IPS DF 6.9 (cell line): Measurements from ENCODE around the gene HHAT.
"Not testable (repeated sequence)": the region's sequence is repeated elsewhere in the genome, so short reads cannot be mapped to it uniquely, and the experiment has no call there.

Source experiments
- DNase-seq: peaks from one replicate; pipeline ENCODE4 v3.0.0-alpha.2; 2013; ENCODE audit warnings: low read depth, low spot score
- H3K27ac ChIP-seq: one replicate; pipeline ENCODE4 v1.5.1; 2013; ENCODE audit warnings: low read length, control low read depth
- H3K27me3 ChIP-seq: 2 replicates; pipeline ENCODE4 v1.6.1; 2013; ENCODE audit warnings: mild to moderate bottlenecking, low read length; ENCODE audit not compliant: control insufficient read depth, insufficient read depth
- H3K36me3 ChIP-seq: 2 replicates; pipeline ENCODE4 v1.6.1; 2013; ENCODE audit warnings: low read length; ENCODE audit not compliant: control insufficient read depth, insufficient read depth
- H3K4me1 ChIP-seq: 2 replicates; pipeline ENCODE4 v1.6.1; 2013; ENCODE audit warnings: low read length; ENCODE audit not compliant: control insufficient read depth, insufficient read depth
- H3K4me3 ChIP-seq: 2 replicates; pipeline ENCODE4 v1.5.1; 2013; ENCODE audit warnings: mild to moderate bottlenecking, low read length
- H3K9me3 ChIP-seq: 2 replicates; pipeline ENCODE4 v1.6.1; 2013; ENCODE audit warnings: low read length, inconsistent platforms; ENCODE audit not compliant: control insufficient read depth, insufficient read depth
- WGBS: extraction: QIAGEN DNeasy Blood & Tissue Kit; methylation state at CpG from one replicate; pipeline ENCODE4 v1.1.7; 2013; ENCODE audit warnings: mixed read lengths, missing lambda C conversion rate; ENCODE audit not compliant: insufficient read length, insufficient coverage; 5-methylcytosine and 5-hydroxymethylcytosine counted together

Gene HHAT

DNA sequence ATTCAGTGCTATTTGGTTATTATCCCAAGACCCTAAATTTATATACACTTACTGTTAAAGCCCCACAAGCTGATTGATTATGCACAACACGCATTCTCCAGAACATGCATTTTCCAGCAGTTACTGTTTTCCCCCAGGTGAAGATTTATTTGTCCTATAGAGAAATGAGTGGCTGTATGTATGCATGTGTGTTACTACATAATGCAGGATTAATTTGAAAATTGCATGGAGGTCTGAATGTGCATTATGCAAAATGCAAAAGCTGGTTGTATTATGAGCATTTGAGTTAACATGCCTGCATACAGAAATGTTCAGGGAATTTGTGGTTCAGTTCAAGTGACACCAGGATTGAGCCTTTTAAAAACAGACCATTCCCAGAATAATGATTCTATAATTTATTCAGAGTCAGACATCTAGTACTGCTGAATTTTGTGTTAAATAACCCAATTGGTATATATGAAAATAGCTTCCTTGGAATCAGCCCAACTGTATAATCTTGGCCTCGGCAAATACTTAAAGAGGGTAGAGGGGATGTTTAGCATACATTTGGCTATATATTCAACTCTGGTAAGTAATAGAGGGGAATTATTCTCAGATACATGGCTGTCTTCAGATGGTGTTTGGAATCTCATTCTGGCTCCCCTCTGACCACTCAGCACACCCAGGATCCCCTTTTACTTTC is 320.0 kb downstream of the HHAT start:
- no peak overlapping the region for H3K27ac ChIP-seq
- H3K4me3 ChIP-seq = no peak overlapping the region
- no CpG with 5 or more reads among the region's 2 CpGs for WGBS
- DNase-seq = no peak
- H3K27me3 ChIP-seq = no peaks in the 10 kb centered on the region
- H3K4me1 ChIP-seq = no peaks in the 10 kb centered on the region
- no peaks in the 10 kb centered on the region for H3K9me3 ChIP-seq
- no peaks in the 10 kb centered on the region for H3K36me3 ChIP-seq

DNA sequence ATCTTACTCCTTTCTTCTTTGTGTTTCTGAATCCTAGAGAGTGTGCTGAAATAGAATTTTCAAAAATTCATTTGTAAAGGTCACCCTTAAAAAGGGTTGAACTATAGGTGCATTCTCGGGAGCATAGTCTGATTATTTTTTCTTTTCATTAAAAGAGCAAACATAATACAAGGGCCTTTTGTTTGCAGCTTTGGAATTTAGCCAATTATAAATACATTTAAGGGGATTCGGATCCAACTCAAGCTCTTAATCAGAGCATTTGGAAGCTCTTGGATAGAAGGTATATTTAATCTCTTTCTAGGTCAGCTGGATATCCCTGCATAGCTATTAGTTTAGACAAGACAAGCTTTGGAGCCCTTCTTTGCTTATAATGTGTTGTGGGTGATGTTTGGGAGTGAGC is 321.7 kb downstream of the HHAT start:
- Histone ChIP-seq H3K27ac (no peak overlapping the region), H3K4me1 (no peaks in the 10 kb centered on the region), H3K4me3 (no peak overlapping the region), H3K27me3 (no peaks in the 10 kb centered on the region), H3K36me3 (no peaks in the 10 kb centered on the region), H3K9me3 (no peaks in the 10 kb centered on the region)
- no peak for DNase-seq
- no CpG with 5 or more reads among the region's 2 CpGs for WGBS

DNA sequence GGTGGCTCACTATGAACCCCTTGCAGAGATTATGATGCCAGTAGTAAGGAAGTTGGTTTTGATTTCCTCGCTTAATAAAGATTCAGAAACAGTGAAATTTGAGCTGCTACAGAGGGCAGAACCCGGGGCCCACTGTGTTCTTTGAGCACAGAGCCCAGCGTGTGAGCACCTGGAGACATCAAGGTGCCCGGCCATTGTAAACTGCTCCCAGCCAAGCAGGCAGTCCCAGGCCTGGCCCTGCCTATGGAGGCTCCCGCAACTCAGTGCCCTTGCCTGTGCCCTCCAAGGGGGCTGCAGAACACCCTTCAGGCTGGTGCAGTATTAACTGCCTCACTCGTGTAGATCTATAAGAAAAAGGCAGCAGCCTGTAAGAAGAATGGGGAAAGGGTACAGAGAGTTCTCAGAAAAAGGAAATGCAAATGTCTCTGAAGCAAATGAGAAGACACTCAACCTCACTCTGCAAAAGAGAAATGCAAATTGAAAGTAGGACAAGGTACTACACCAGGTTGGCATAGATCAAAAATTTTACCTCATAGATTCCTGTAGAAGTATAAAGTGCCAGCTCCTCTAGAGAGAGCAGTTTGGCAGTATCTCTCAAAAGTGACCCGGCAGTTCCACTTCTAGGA is 323.7 kb downstream of the HHAT start:
- DNase-seq = no peak
- no peaks in the 10 kb centered on the region for H3K27me3 ChIP-seq
- no peak overlapping the region for H3K4me3 ChIP-seq
- H3K4me1 ChIP-seq = no peaks in the 10 kb centered on the region
- WGBS = no CpG with 5 or more reads among the region's 7 CpGs
- no peaks in the 10 kb centered on the region for H3K36me3 ChIP-seq
- H3K9me3 ChIP-seq = no peaks in the 10 kb centered on the region
- H3K27ac ChIP-seq = no peak overlapping the region

DNA sequence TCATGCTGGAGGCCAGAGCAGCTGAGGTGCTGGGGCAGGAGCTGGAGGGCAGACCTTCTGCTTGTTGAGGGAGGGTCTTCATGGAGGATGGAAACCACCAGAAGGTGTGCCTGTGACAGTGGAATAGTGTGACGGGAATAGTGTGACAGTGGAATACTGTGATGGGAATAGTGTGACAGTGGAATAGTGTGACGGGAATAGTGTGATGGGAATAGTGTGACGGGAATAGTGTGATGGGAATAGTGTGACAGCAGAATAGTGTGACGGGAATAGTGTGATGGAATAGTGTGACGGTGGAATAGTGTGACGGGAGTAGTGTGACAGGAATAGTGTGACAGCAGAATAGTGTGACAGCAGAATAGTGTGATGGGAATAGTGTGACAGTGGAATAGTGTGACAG is 325.1 kb downstream of the HHAT start:
- H3K4me1 ChIP-seq = no peaks in the 10 kb centered on the region
- H3K4me3 ChIP-seq = no peak overlapping the region
- no peaks in the 10 kb centered on the region for H3K36me3 ChIP-seq
- no peak for DNase-seq
- 81% methylated on average over 6 of the region's 6 CpGs for WGBS
- no peaks in the 10 kb centered on the region for H3K27me3 ChIP-seq
- no peaks in the 10 kb centered on the region for H3K9me3 ChIP-seq
- no peak overlapping the region for H3K27ac ChIP-seq

DNA sequence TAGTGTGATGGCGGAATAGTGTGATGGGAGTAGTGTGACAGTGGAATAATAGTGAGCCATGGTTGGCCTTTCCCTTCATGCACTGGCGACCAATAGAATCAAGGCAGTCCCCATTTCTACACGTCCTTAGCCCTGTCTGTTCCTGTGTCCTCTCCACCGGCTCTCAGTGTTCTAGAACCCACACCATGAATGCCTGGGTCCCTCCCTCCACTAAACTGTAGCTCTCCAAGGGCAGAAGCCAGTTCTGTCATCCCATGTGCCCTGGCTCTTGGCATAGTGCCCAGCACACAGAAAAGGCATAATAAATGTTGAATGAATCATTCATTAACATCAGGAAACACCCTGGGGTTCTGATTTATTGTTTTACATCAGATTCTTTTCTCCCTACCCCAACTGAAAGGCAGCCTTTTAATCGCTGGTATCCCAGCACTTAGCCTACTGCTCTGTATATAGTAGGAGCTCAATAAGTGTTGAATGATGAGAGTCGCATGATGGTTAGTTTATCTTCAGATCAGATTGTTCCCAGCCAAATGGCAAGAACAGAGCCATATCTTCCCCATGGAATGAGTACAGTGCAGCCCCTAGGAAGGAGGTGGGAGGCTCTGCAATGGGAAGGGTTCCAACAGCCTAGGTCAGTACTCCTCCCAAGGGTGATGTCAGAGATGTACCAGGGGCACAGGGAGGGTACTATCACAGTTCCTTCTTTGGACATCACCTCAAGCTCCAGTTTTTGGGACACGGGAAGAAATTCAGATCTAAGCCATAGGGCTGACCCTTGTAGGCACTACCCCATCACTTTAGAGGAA is 325.7 kb downstream of the HHAT start:
- Histone ChIP-seq H3K27me3 (no peaks in the 10 kb centered on the region), H3K4me1 (no peaks in the 10 kb centered on the region), H3K36me3 (no peaks in the 10 kb centered on the region), H3K9me3 (no peaks in the 10 kb centered on the region), H3K4me3 (no peak overlapping the region), H3K27ac (no peak overlapping the region)
- 86% methylated on average over 1 of the region's 7 CpGs for WGBS
- DNase-seq = no peak

DNA sequence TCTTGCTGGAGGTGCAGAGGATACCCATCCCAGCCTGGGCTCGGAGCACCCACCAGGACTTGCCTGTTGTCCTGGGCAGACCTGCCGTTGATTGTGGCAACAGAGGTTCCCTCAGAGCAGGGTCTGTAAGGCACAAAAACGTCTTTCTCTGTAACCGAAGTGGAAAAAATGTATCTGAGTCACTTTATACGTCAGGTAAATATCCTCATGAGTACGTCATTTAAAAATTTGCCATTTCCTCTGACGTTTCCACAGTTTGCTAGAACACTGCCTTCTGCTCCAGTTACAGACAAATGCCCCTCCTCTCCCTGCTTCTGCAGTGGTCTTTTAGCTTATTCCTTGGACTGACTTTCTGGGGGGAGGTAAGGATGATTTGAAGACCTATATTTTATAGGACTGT is 326.8 kb downstream of the HHAT start:
- DNase-seq = no peak
- no peaks in the 10 kb centered on the region for H3K4me1 ChIP-seq
- no peaks in the 10 kb centered on the region for H3K27me3 ChIP-seq
- WGBS = no CpG with 5 or more reads among the region's 7 CpGs
- no peaks in the 10 kb centered on the region for H3K36me3 ChIP-seq
- no peak overlapping the region for H3K27ac ChIP-seq
- no peak overlapping the region for H3K4me3 ChIP-seq
- no peaks in the 10 kb centered on the region for H3K9me3 ChIP-seq

DNA sequence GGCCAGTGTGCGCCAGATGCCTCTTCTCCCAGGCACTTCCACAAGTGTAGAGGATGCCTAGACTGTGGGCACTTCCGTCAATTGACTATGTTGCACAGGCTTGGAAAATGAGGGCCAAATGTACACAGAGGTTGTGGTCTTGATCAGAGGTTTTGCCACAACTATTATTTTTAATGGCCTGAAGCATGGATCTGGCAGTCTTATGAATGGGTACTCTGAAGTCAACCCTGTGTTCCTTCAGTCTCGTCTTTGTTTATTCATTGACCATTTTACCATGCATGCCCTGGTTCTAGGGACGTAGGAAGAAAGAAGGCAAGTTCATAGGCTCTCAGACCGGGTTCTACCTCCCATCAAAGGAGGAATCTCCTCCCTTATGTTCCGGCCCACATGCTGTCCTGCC is 329.1 kb downstream of the HHAT start:
- Histone ChIP-seq H3K4me3 (no peak overlapping the region), H3K27me3 (no peaks in the 10 kb centered on the region), H3K4me1 (no peaks in the 10 kb centered on the region), H3K36me3 (no peaks in the 10 kb centered on the region), H3K27ac (no peak overlapping the region), H3K9me3 (no peaks in the 10 kb centered on the region)
- DNase-seq = no peak
- WGBS = no CpG with 5 or more reads among the region's 6 CpGs

DNA sequence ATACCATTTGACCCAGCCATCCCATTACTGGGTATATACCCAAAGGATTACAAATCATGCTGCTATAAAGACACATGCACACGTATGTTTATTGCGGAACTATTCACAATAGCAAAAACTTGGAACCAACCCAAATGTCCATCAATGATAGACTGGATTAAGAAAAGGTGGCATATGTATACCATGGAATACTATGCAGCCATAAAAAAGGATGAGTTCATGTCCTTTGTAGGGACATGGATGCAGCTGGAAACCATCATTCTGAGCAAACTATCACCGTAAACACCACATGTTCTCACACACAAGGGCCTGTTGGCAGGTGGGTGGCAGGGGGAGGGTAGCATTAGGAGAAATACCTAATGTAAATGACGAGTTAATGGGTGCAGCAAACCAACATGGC is 332.8 kb downstream of the HHAT start:
- H3K4me3 ChIP-seq, H3K36me3 ChIP-seq, H3K27me3 ChIP-seq, H3K4me1 ChIP-seq, DNase-seq, H3K9me3 ChIP-seq, H3K27ac ChIP-seq: not testable (repeated sequence)
- WGBS = no CpG with 5 or more reads among the region's 4 CpGs

DNA sequence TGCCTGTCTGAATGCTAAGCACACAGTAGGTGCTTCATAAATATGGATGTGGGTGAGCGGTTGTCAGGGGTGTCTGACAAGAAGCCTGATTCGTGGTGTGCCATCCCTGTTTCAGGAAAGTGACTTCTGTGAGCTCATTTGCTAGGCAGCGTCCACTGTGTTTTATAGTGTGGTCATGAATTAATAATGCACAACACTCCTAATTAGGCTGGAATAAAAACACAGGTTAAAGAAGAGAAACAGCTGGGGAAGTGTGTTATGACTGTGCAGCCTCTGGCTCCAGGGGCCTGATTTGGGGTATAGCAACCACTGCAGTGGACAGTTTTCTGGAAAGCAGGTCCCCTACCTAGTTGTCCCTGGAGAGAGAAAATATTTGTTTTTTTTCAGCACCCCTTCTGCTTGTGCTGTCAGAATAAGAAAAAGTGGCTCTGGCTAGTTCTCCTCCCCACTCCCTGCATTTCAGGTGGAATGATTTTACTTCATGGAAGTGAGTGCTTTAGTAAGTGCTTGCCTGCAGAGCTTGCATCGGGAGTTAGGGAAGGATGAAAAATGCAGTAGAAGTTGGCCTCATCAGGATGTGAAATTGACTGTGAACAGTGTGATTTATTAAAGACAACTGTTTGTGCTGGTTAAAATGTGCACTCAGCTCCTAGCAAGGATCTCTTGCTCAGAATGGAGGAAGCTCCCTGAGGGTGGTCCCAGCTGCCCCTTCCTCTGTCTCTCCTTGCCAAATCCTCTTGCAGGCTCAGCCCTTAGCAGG is 333.8 kb downstream of the HHAT start:
- WGBS = no CpG with 5 or more reads among the region's 4 CpGs
- DNase-seq = no peak
- H3K27me3 ChIP-seq = no peaks in the 10 kb centered on the region
- H3K4me1 ChIP-seq = no peaks in the 10 kb centered on the region
- H3K27ac ChIP-seq = no peak overlapping the region
- no peaks in the 10 kb centered on the region for H3K36me3 ChIP-seq
- H3K9me3 ChIP-seq = no peaks in the 10 kb centered on the region
- no peak overlapping the region for H3K4me3 ChIP-seq
